Liver (tissue), 3 donors: Measurements from ENCODE around the gene CALY.

ENCODE experiments used
- CTCF ChIP-seq: fragments of 150-350 bp; IDR thresholded peaks from 2 replicates; pipeline ENCODE4 v1.5.1; 2017; ENCODE audit warnings: improper control_type of control experiment, low read depth, low read length; ENCODE audit not compliant: missing input control
- RAD21 ChIP-seq, 2 donors: IDR thresholded peaks; 2 replicates each; pipeline ENCODE4 v1.6.1; 2016; ENCODE audit warnings: antibody characterized with exemption in 2 of 2, mild to moderate bottlenecking in 2 of 2
- ZBTB33 ChIP-seq: IDR thresholded peaks from 2 replicates; pipeline ENCODE4 v1.6.1; 2016; ENCODE audit warnings: antibody characterized with exemption
- donor health status: healthy.
- donor health status: healthy.

DNA sequence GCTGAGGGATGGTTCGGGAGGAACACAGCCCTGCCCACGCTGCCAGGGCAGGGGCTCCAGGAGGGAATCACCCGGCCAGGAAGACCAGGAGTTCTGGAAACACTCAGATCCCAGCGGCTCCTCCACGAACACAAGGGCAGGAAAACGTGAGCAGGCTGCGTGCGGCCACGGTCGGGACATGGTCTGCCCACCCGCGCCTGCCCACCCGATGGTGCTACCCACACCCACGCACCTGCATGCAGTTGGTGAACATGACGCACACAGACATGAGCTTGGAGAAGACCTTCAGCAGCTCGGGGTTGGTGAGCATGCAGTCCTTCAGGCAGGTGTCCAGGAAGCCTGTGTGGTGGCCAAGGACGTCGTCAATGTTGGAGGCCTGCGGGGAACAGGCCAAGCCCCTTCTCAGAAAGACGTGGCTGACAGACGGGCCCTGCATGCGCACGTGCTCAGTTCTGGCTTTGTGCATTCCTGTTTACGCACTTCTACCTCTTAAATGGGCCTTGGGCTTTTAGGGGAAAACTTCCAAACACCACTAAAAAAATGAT is 53.8 kb downstream of the CALY start:
- TF ChIP-seq CTCF (no peak), ZBTB33 (no peak), RAD21 (IDR thresholded peaks at IDR 0.05) (no peak)
